ENCODE results near the gene TMEM170B.
"Not testable (repeated sequence)": the region's sequence is repeated elsewhere in the genome, so short reads cannot be mapped to it uniquely, and the experiment has no call there.

The TMEM170B gene

DNA sequence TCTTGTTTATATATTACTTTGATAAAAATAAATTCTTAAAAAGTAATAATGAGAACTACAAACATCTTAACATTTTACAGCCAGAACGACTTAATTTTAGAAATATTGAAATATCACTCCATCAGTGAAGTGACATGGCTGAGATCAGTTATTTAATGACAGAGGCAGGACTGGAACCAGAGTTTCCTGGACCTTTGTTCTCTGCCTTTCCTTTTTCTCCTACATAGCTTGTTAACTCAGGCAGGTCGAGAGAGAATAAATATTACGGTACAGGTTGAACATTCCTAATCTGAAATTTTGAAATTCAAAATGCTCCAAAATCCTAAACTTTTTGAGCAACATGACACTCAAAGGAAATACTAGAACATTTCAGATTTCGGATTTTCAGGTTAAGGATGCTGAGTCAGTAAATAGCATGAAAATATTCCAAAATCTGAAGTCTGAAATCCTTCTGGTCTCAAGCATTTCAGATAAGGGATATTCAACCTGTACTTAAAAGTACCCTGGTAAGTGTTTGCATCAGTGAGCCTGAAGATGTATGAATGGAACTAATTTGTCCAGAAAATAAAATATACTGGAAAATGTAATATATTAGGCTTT is 6.5 kb downstream of the TMEM170B start:
- Histone ChIP-seq H3K9me3 (ENCODE audit: control insufficient read depth, low read length) (no peaks in the 10 kb centered on the region), H3K4me3 (ENCODE audit: low read depth, low read length) (no peak overlapping the region), H3K9ac (no peak overlapping the region), H3K27ac (no peak overlapping the region), H2AFZ (no peak overlapping the region), H3K4me2 (ENCODE audit: low read length) (no peak overlapping the region), H3K36me3 (ENCODE audit: control insufficient read depth, insufficient read depth, low read length) (no peaks in the 10 kb centered on the region), H3K27me3 (ENCODE audit: control insufficient read depth, insufficient read depth, low read length) (no peaks in the 10 kb centered on the region), H3K79me2 (no peaks in the 10 kb centered on the region), H3K4me1 (no peaks in the 10 kb centered on the region)
- TF ChIP-seq, protein P1, sequence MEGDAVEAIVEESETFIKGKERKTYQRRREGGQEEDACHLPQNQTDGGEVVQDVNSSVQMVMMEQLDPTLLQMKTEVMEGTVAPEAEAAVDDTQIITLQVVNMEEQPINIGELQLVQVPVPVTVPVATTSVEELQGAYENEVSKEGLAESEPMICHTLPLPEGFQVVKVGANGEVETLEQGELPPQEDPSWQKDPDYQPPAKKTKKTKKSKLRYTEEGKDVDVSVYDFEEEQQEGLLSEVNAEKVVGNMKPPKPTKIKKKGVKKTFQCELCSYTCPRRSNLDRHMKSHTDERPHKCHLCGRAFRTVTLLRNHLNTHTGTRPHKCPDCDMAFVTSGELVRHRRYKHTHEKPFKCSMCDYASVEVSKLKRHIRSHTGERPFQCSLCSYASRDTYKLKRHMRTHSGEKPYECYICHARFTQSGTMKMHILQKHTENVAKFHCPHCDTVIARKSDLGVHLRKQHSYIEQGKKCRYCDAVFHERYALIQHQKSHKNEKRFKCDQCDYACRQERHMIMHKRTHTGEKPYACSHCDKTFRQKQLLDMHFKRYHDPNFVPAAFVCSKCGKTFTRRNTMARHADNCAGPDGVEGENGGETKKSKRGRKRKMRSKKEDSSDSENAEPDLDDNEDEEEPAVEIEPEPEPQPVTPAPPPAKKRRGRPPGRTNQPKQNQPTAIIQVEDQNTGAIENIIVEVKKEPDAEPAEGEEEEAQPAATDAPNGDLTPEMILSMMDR (IDR thresholded peaks at IDR 0.05): no peak

DNA sequence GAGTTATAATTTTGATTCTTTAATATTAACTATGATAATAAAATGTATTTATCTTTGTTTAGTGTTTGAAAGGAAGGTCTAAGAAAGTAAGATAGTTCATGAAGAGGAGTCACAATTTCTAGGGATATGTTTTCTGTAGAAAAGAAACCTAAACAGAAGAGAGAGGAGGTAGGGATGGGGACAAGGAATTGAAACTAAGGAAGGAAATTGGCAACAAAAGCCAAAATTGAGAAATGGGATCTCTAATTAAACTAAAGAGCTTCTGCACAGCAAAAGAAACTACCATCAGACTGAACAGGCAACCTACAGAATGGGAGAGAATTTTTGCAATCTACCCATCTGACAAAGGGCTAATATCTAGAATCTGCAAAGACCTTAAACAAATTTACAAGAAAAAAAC is 10.3 kb downstream of the TMEM170B start:
- H3K9me3 ChIP-seq (ENCODE audit: control insufficient read depth, low read length); H3K9ac ChIP-seq; H3K36me3 ChIP-seq (ENCODE audit: control insufficient read depth, insufficient read depth, low read length); H3K79me2 ChIP-seq; H2AFZ ChIP-seq; H3K4me1 ChIP-seq; H3K4me3 ChIP-seq (ENCODE audit: low read depth, low read length); H3K27ac ChIP-seq; H3K27me3 ChIP-seq (ENCODE audit: control insufficient read depth, insufficient read depth, low read length); H3K4me2 ChIP-seq (ENCODE audit: low read length): not testable (repeated sequence)

DNA sequence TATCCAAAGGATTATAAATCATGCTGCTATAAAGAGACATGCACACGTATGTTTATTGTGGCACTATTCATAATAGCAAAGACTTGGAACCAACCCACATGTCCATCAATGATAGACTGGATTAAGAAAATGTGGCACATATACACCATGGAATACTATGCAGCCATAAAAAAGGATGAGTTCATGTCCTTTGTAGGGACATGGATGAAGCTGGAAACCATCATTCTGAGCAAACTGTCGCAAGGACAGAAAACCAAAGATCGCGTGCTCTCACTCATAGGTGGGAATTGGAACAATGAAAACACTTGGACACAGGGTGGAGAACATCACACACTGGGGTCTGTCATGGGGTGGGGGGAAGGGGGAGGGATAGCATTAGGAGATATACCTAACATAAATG is 11.0 kb downstream of the TMEM170B start:
- not testable (repeated sequence) for H3K9ac ChIP-seq; H3K27me3 ChIP-seq (ENCODE audit: control insufficient read depth, insufficient read depth, low read length); H2AFZ ChIP-seq; H3K4me1 ChIP-seq; H3K27ac ChIP-seq; H3K36me3 ChIP-seq (ENCODE audit: control insufficient read depth, insufficient read depth, low read length); H3K4me2 ChIP-seq (ENCODE audit: low read length); H3K4me3 ChIP-seq (ENCODE audit: low read depth, low read length); H3K79me2 ChIP-seq; H3K9me3 ChIP-seq (ENCODE audit: control insufficient read depth, low read length)

DNA sequence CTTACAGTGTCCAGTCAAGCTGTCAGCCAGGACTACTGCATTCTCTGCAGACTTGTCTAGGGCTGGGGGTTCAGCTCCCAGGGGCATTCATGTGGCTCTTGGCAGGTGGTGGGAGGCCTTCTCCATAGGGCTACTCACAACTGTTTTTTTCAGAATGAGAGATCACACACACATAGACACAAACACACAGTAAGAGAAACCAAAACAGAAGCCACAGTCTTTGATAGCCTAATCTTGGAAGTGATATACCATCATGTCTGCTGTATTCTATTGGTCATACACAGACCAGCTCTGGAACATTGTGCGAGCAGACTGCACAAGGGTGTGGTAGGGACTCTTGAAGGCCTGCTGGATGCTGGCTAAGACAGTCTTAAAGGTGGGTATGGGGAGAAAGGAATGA is 13.5 kb downstream of the TMEM170B start:
- Histone ChIP-seq H3K27ac (no peak overlapping the region), H3K4me1 (no peaks in the 10 kb centered on the region), H2AFZ (no peak overlapping the region), H3K4me2 (ENCODE audit: low read length) (no peak overlapping the region), H3K4me3 (ENCODE audit: low read depth, low read length) (no peak overlapping the region), H3K9ac (no peak overlapping the region), H3K36me3 (ENCODE audit: control insufficient read depth, insufficient read depth, low read length) (no peaks in the 10 kb centered on the region), H3K9me3 (ENCODE audit: control insufficient read depth, low read length) (no peaks in the 10 kb centered on the region), H3K27me3 (ENCODE audit: control insufficient read depth, insufficient read depth, low read length) (no peaks in the 10 kb centered on the region), H3K79me2 (no peaks in the 10 kb centered on the region)
- TF ChIP-seq, protein P1 (IDR thresholded peaks at IDR 0.05): no peak

DNA sequence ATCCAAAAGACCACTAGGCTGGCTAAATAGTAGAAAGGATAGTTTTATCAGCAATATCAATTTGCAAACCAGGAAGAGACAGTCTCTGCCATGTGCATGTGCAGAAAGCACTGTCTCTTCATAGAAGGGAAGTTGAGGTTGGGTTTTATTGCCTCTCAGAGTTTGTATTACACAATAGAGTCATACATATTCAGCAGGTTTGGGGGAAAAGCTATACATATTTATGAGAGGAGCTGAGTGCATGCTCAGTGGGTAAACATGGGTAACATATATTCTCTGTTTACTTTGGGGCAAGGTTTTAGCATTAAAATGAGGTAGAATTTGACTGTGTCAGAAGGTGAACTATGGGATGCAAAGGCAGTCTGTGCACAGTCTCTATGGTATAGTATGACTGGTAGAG is 14.9 kb downstream of the TMEM170B start:
- no peaks in the 10 kb centered on the region for H3K9me3 ChIP-seq (ENCODE audit: control insufficient read depth, low read length)
- no peaks in the 10 kb centered on the region for H3K27me3 ChIP-seq (ENCODE audit: control insufficient read depth, insufficient read depth, low read length)
- H3K79me2 ChIP-seq: peaks cover 6% of the 10 kb centered on the region
- H3K4me2 ChIP-seq (ENCODE audit: low read length): no peak overlapping the region
- no peak overlapping the region for H3K27ac ChIP-seq
- no peak overlapping the region for H3K4me3 ChIP-seq (ENCODE audit: low read depth, low read length)
- no peaks in the 10 kb centered on the region for H3K36me3 ChIP-seq (ENCODE audit: control insufficient read depth, insufficient read depth, low read length)
- no peak overlapping the region for H3K9ac ChIP-seq
- H3K4me1 ChIP-seq: no peaks in the 10 kb centered on the region
- TF ChIP-seq, protein P1 (IDR thresholded peaks at IDR 0.05): no peak
- H2AFZ ChIP-seq: no peak overlapping the region

DNA sequence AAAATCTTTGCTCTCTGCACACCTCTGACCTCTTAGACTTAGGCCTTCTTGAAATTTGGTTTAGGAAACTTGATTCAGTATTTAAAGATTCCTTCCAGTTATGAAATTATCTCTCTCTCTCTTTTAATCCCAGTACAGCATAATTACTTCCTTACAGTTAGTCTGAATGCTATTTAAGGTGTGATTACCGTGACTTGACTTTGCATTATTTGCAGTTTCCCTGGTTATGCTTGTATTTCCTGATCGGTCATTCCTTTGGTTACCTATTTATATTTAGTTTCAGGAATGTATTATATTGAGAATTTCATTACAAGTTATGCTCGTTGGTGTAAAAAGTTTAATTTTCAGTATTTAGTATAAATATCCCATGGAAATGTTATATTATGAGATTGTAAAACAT is 16.3 kb downstream of the TMEM170B start:
- TF ChIP-seq, protein P1 (IDR thresholded peaks at IDR 0.05): no peak
- Histone ChIP-seq H3K9ac (no peak overlapping the region), H2AFZ (no peak overlapping the region), H3K36me3 (ENCODE audit: control insufficient read depth, insufficient read depth, low read length) (no peaks in the 10 kb centered on the region), H3K4me2 (ENCODE audit: low read length) (no peak overlapping the region), H3K4me3 (ENCODE audit: low read depth, low read length) (no peak overlapping the region), H3K79me2 (peaks cover 6% of the 10 kb centered on the region), H3K4me1 (no peaks in the 10 kb centered on the region), H3K27ac (no peak overlapping the region), H3K9me3 (ENCODE audit: control insufficient read depth, low read length) (no peaks in the 10 kb centered on the region), H3K27me3 (ENCODE audit: control insufficient read depth, insufficient read depth, low read length) (no peaks in the 10 kb centered on the region)
